SK-N-SH treated with all-trans-retinoic acid at 6 μM for 48 hours (cell line): ENCODE measurements around the gene KCNJ1.

Experiments
- ARNTL ChIP-seq: fragments of 450-650 bp; formaldehyde crosslinking; IDR thresholded peaks from 2 replicates; pipeline ENCODE4 v1.5.0; 2020; ENCODE audit warnings: low read depth, mild to moderate bottlenecking, moderate library complexity, borderline replicate concordance
- BACH2 ChIP-seq: fragments of 250-450 bp; sonication (Bioruptor Pico); IDR thresholded peaks from 2 replicates; pipeline ENCODE4 v1.9.0; 2021; ENCODE audit warnings: mild to moderate bottlenecking, borderline replicate concordance
- PATZ1 ChIP-seq: fragments of 250-450 bp; sonication (Bioruptor Pico); IDR thresholded peaks from 2 replicates; pipeline ENCODE4 v1.8.0; 2020; ENCODE audit warnings: mild to moderate bottlenecking, moderate library complexity, borderline replicate concordance
- PPARA ChIP-seq: fragments of 250-450 bp; sonication (Bioruptor Pico); IDR thresholded peaks from 2 replicates; pipeline ENCODE4 v1.5.0; 2020; ENCODE audit warnings: mild to moderate bottlenecking, borderline replicate concordance
- RARB ChIP-seq: fragments of 250-450 bp; sonication (Bioruptor Pico); IDR thresholded peaks from 2 replicates; pipeline ENCODE4 v1.8.0; 2021; ENCODE audit warnings: mild to moderate bottlenecking, moderate library complexity
- SNAI2 ChIP-seq: fragments of 250-450 bp; sonication (Bioruptor Pico); IDR thresholded peaks from 2 replicates; pipeline ENCODE4 v1.5.0; 2020; ENCODE audit warnings: mild to moderate bottlenecking, moderate library complexity
- ZFP3 ChIP-seq: fragments of 250-450 bp; sonication (Bioruptor Pico); IDR thresholded peaks from 2 replicates; pipeline ENCODE4 v1.5.0; 2020; ENCODE audit warnings: mild to moderate bottlenecking, moderate library complexity
- ZFP30 ChIP-seq: fragments of 450-650 bp; formaldehyde crosslinking; IDR thresholded peaks from 2 replicates; pipeline ENCODE4 v1.5.0; 2022; ENCODE audit warnings: mild to moderate bottlenecking, moderate library complexity
- ZNF565 ChIP-seq: fragments of 450-650 bp; formaldehyde crosslinking; conservative IDR thresholded peaks from 2 replicates; pipeline ENCODE4 v1.5.0; 2020; ENCODE audit warnings: low read depth, mild to moderate bottlenecking, moderate library complexity
- TF ChIP-seq, protein P1 (sequence below): fragments of 250-450 bp; sonication (Bioruptor Pico); IDR thresholded peaks from 2 replicates; pipeline ENCODE4 v1.5.0; 2020; ENCODE audit warnings: mild to moderate bottlenecking, moderate library complexity

- TF ChIP-seq ZFP30 (CRISPR knock-in tag) (no peak), RARB (CRISPR knock-in tag) (no peak), BACH2 (CRISPR knock-in tag) (no peak), ZNF565 (CRISPR knock-in tag) (no peak), ARNTL (CRISPR knock-in tag) (no peak), PATZ1 (CRISPR knock-in tag) (no peak), SNAI2 (CRISPR knock-in tag) (no peak), PPARA (CRISPR knock-in tag) (no peak), ZFP3 (no peak)
- TF ChIP-seq, protein P1, sequence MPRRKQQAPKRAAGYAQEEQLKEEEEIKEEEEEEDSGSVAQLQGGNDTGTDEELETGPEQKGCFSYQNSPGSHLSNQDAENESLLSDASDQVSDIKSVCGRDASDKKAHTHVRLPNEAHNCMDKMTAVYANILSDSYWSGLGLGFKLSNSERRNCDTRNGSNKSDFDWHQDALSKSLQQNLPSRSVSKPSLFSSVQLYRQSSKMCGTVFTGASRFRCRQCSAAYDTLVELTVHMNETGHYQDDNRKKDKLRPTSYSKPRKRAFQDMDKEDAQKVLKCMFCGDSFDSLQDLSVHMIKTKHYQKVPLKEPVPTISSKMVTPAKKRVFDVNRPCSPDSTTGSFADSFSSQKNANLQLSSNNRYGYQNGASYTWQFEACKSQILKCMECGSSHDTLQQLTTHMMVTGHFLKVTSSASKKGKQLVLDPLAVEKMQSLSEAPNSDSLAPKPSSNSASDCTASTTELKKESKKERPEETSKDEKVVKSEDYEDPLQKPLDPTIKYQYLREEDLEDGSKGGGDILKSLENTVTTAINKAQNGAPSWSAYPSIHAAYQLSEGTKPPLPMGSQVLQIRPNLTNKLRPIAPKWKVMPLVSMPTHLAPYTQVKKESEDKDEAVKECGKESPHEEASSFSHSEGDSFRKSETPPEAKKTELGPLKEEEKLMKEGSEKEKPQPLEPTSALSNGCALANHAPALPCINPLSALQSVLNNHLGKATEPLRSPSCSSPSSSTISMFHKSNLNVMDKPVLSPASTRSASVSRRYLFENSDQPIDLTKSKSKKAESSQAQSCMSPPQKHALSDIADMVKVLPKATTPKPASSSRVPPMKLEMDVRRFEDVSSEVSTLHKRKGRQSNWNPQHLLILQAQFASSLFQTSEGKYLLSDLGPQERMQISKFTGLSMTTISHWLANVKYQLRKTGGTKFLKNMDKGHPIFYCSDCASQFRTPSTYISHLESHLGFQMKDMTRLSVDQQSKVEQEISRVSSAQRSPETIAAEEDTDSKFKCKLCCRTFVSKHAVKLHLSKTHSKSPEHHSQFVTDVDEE, result no peak
Measured at GRCh38 chr11:128896356-128896755, 29.3 kb upstream of the KCNJ1 start.
